ENCODE results near the gene ANAPC4.

DNA sequence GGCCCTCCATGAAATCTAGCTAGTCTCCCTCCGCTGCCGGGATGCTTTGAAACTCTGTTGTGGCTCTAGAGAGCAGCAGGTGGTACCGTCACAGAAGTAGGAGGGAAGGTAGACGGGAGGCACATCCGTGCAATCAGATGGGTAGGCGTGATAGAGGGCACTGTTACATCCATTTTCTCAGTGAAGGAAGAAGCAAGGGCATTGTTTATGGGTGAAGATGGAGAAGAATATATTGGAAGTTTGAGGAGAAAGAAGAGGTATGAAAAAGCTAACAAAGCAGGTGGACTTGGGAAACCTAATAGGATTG, 1.3 kb downstream of the ANAPC4 start:
- TF ChIP-seq REST (IDR thresholded peaks at IDR 0.05; ENCODE audit: insufficient read depth in 1 of 2, low read depth in 2 of 2, low read length in 2 of 2), result no peak
- TF ChIP-seq POLR2AphosphoS5 (IDR thresholded peaks at IDR 0.05; ENCODE audit: low read depth, low read length), result no peak
- no peak for TF ChIP-seq TAF1 (IDR thresholded peaks at IDR 0.05; ENCODE audit: borderline replicate concordance, insufficient read depth, low read length)
- no peak for TF ChIP-seq FOXP2 (optimal IDR thresholded peaks at IDR 0.05; ENCODE audit: borderline replicate concordance, extremely low read depth, extremely low read length, insufficient read depth)
